GM10248 (cell line): ENCODE results near the gene HOXA5.

Source experiments
- CTCF ChIA-PET: fragments of 300-600 bp; sonication (Branson Sonifier 250); formaldehyde crosslinking; extraction: SDS; loops from one replicate; lab custom pipeline; 2021; ENCODE audit warnings: antibody characterized with exemption; lab: Yijun Ruan, JAX
- POLR2A ChIA-PET: fragments of 350-650 bp; sonication (Branson Sonifier 250); formaldehyde crosslinking; extraction: SDS; loops from one replicate; lab custom pipeline; 2020; ENCODE audit warnings: antibody characterized with exemption; lab: Yijun Ruan, JAX
- DNase-seq: peaks from one replicate; pipeline ENCODE4 v3.0.0; 2012; ENCODE audit errors: extremely low spot score
- TF ChIP-seq, protein P1 (sequence below): IDR thresholded peaks from 2 replicates; pipeline ENCODE4 v1.5.1; 2012; ENCODE audit warnings: mild to moderate bottlenecking, low read depth; ENCODE audit errors: extremely low read depth, missing control alignments, control extremely low read depth

HOXA5 gene

GRCh38 chr7:27144781-27145164, 1.3 kb upstream of the HOXA5 start:
- no peak for DNase-seq
- ChIA-PET CTCF (interaction anchor here (1.0 to 1.8 kb wide), 2 partner anchors 15 to 463 kb away, joined by 3 to 6 read pairs; no protein-coding TSS in a partner anchor), POLR2A (no interaction called here)
- TF ChIP-seq, protein P1, sequence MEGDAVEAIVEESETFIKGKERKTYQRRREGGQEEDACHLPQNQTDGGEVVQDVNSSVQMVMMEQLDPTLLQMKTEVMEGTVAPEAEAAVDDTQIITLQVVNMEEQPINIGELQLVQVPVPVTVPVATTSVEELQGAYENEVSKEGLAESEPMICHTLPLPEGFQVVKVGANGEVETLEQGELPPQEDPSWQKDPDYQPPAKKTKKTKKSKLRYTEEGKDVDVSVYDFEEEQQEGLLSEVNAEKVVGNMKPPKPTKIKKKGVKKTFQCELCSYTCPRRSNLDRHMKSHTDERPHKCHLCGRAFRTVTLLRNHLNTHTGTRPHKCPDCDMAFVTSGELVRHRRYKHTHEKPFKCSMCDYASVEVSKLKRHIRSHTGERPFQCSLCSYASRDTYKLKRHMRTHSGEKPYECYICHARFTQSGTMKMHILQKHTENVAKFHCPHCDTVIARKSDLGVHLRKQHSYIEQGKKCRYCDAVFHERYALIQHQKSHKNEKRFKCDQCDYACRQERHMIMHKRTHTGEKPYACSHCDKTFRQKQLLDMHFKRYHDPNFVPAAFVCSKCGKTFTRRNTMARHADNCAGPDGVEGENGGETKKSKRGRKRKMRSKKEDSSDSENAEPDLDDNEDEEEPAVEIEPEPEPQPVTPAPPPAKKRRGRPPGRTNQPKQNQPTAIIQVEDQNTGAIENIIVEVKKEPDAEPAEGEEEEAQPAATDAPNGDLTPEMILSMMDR, result no peak

GRCh38 chr7:27143950-27144780, 684 bp upstream of the HOXA5 start:
- POLR2A ChIA-PET, result no interaction called here
- TF ChIP-seq, protein P1, result no peak
- DNase-seq, result no peak
- CTCF ChIA-PET, result interaction anchor here (1.0 to 1.8 kb wide), 8 partner anchors 9 to 462 kb away, joined by 3 to 6 read pairs (median 4); no protein-coding TSS in a partner anchor

DNA sequence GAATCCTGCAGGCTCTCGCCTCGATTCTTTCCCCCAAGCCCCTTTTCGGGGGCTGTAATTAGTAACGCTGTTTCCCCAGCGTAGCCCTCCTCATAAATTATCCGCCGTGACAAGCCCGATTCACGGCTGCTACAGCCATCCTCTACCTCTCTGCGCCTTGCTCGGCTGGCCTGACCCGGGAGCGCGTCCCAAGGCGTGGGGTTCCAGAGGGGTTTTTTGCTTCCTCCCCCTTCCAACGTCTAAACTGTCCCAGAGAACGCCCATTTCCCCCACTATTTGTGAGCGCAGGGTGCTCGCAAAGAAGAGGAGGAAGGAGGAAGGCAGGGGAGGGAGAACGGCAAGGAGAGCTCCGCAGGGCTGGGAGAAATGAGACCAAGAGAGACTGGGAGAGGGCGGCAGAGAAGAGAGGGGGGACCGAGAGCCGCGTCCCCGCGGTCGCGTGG, 880 bp downstream of the HOXA5 start:
- POLR2A ChIA-PET, result no interaction called here
- TF ChIP-seq, protein P1, result no peak
- CTCF ChIA-PET, result interaction anchor here (1.2 kb wide), 1 partner anchor 11 kb away, joined by 4 read pairs; no protein-coding TSS in a partner anchor
- no peak for DNase-seq

- CTCF ChIA-PET, result interaction anchor here (0.9 to 1.2 kb wide), 3 partner anchors 12 to 772 kb away, joined by 3 to 4 read pairs (median 4); no protein-coding TSS in a partner anchor
Measured at GRCh38 chr7:27141923-27142579, 1.4 kb downstream of the HOXA5 start.

DNA sequence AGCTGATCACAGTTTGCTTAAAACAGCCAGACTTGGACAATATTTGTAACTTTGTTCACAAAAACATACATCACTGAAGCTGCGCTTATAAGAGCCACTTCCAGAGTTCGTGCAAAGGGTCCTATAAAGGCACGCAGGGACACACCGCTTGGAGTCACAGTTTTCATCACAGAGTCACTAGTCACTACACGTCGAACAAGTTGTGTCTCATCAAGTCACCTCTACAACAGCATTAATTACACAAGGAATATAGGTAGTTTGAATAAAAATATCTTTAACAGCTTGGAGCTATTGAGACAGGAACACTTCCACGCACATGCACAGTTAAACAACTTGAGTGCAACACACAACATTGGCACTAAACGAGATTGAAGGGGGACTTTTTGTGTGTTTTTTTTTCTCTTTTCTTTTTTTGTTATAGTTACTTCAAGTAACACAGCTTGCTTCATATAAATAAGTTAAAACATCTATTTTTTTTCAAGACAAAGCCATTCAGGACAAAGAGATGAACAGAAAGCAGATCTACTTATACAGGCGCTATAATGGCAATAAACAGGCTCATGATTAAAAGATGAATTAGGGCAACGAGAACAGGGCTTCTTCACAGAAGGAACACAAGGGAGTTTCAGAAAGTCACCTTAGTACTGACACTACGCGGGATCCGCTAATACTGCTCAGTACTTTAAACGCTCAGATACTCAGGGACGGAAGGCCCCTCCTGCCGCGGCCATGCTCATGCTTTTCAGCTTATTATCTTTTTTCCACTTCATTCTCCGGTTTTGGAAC, 2.2 kb downstream of the HOXA5 start:
- ChIA-PET CTCF (interaction anchor here (0.9 to 1.1 kb wide), 2 partner anchors 20 to 771 kb away, joined by 3 to 4 read pairs; no protein-coding TSS in a partner anchor), POLR2A (no interaction called here)
- no peak for DNase-seq
- TF ChIP-seq, protein P1, result no peak

More at GRCh38 chr7:27141923-27142579, 1.4 kb downstream of the HOXA5 start:
- POLR2A ChIA-PET, result no interaction called here
- DNase-seq, result no peak
- TF ChIP-seq, protein P1, result no peak
